Measurements from ENCODE around the gene SLC2A2.

GRCh38 chr3:170962411-170962810, 64.1 kb downstream of the SLC2A2 start:
- TF ChIP-seq CTCF (conservative IDR thresholded peaks at IDR 0.05 in 1 of 2, IDR thresholded peaks at IDR 0.05 in 1 of 2; ENCODE audit: low read depth in 1 of 2, low read length in 2 of 2), result no peak
- TF ChIP-seq EZH2 (IDR thresholded peaks at IDR 0.05; ENCODE audit: low read length, missing control alignments), result no peak
